DMS153 treated with DMSO at 0.1 percent for 48 hours (cell line): ENCODE results near the gene GSC2.

Experiments
- DNase-seq: peaks from one replicate; lab custom pipeline; 2025; ENCODE audit not compliant: unreplicated experiment; lab: John Stamatoyannopoulos, UW

The GSC2 gene

GRCh38 chr22:19103880-19104821 is 45.9 kb downstream of the GSC2 start:
- no peak for DNase-seq

GRCh38 chr22:19098157-19098556 is 51.9 kb downstream of the GSC2 start:
- DNase-seq: no peak

- no peak for DNase-seq
These were observed 52.6 kb downstream of the GSC2 start for GRCh38 chr22:19097518-19097917.
